ENCODE results near the gene CEP44.
"Not testable (repeated sequence)": the region's sequence is repeated elsewhere in the genome, so short reads cannot be mapped to it uniquely, and the experiment has no call there.

CEP44 gene

GRCh38 chr4:174260099-174260498 is 23.6 kb upstream of the CEP44 start:
- ChIA-PET CTCF (interaction anchor here (1.0 to 1.8 kb wide), 4 partner anchors 10 to 75 kb away, joined by 3 to 4 read pairs (median 3); no protein-coding TSS in a partner anchor), POLR2A (no interaction called here)
- TF ChIP-seq CTCF (IDR thresholded peaks at IDR 0.05; ENCODE audit: control extremely low read depth, extremely low read depth, low read depth, missing control alignments) = no peak
- no peak for DNase-seq (ENCODE audit: extremely low spot score)

GRCh38 chr4:174261432-174261831 is 22.3 kb upstream of the CEP44 start:
- POLR2A ChIA-PET; DNase-seq (ENCODE audit: extremely low spot score); CTCF ChIA-PET: not testable (repeated sequence)

GRCh38 chr4:174262624-174263444 is 20.9 kb upstream of the CEP44 start:
- POLR2A ChIA-PET = no interaction called here
- no peak for TF ChIP-seq CTCF (IDR thresholded peaks at IDR 0.05; ENCODE audit: control extremely low read depth, extremely low read depth, low read depth, missing control alignments)
- no peak for DNase-seq (ENCODE audit: extremely low spot score)
- CTCF ChIA-PET = interaction anchor here (0.8 to 1.4 kb wide), 4 partner anchors 10 to 43 kb away, joined by 3 to 4 read pairs (median 3); no protein-coding TSS in a partner anchor

GRCh38 chr4:174263445-174263736 is 20.3 kb upstream of the CEP44 start:
- TF ChIP-seq CTCF (IDR thresholded peaks at IDR 0.05; ENCODE audit: control extremely low read depth, extremely low read depth, low read depth, missing control alignments) = no peak
- CTCF ChIA-PET = interaction anchor here (1.2 to 1.4 kb wide), 3 partner anchors 10 to 24 kb away, joined by 3 to 4 read pairs (median 3); no protein-coding TSS in a partner anchor
- POLR2A ChIA-PET = no interaction called here
- DNase-seq (ENCODE audit: extremely low spot score) = no peak

GRCh38 chr4:174265916-174266315 is 17.8 kb upstream of the CEP44 start:
- CTCF ChIA-PET = interaction anchor here (1.4 to 2.3 kb wide), 4 partner anchors 9 to 31 kb away, joined by 4 to 5 read pairs (median 5); no protein-coding TSS in a partner anchor
- POLR2A ChIA-PET = no interaction called here
- DNase-seq (ENCODE audit: extremely low spot score) = no peak
- no peak for TF ChIP-seq CTCF (IDR thresholded peaks at IDR 0.05; ENCODE audit: control extremely low read depth, extremely low read depth, low read depth, missing control alignments)

GRCh38 chr4:174266416-174266815 is 17.3 kb upstream of the CEP44 start:
- ChIA-PET CTCF (interaction anchor here (1.4 to 2.3 kb wide), 4 partner anchors 9 to 31 kb away, joined by 4 to 5 read pairs (median 5); no protein-coding TSS in a partner anchor), POLR2A (no interaction called here)
- TF ChIP-seq CTCF (IDR thresholded peaks at IDR 0.05; ENCODE audit: control extremely low read depth, extremely low read depth, low read depth, missing control alignments) = no peak
- DNase-seq (ENCODE audit: extremely low spot score) = no peak

GRCh38 chr4:174273930-174274329 is 9.8 kb upstream of the CEP44 start:
- ChIA-PET CTCF (no interaction called here), POLR2A (no interaction called here)
- DNase-seq (ENCODE audit: extremely low spot score) = no peak
- TF ChIP-seq CTCF (IDR thresholded peaks at IDR 0.05; ENCODE audit: control extremely low read depth, extremely low read depth, low read depth, missing control alignments) = no peak
